Loucy (cell line): ENCODE data around the gene TSHZ2.

Experiments
- EZH2phosphoT487 ChIP-seq: fragments of 200-600 bp; IDR thresholded peaks from 2 replicates; pipeline ENCODE4 v1.6.1; 2018; ENCODE audit warnings: antibody characterized with exemption, mild to moderate bottlenecking, moderate library complexity, borderline replicate concordance
- TF ChIP-seq, protein P1 (sequence below): fragments of 200-600 bp; sonication (generic); conservative IDR thresholded peaks from 2 replicates; pipeline ENCODE4 v1.5.1; 2014; ENCODE audit warnings: mild to moderate bottlenecking, antibody characterized with exemption, low read length

DNA sequence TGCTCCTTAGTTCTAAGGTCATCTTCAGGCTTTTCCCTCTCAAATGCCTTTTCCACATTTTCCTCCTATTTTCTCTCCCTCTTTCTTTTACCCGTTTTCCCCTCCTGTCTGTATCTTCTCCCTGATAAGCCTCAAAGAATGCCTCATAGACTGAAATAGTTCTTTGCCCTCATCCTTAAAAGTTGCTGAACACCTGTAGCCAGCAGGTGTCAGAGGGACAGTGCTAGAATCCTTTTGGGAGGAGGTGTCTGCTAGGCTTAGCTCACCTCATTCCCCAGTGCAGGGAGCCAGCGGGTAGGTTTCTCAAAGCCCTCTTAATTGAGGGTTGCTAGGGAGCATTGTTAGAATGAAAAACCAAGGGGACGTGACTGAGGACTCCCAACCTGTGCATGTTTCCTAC lies 204.0 kb downstream of the TSHZ2 start:
- TF ChIP-seq, protein P1, sequence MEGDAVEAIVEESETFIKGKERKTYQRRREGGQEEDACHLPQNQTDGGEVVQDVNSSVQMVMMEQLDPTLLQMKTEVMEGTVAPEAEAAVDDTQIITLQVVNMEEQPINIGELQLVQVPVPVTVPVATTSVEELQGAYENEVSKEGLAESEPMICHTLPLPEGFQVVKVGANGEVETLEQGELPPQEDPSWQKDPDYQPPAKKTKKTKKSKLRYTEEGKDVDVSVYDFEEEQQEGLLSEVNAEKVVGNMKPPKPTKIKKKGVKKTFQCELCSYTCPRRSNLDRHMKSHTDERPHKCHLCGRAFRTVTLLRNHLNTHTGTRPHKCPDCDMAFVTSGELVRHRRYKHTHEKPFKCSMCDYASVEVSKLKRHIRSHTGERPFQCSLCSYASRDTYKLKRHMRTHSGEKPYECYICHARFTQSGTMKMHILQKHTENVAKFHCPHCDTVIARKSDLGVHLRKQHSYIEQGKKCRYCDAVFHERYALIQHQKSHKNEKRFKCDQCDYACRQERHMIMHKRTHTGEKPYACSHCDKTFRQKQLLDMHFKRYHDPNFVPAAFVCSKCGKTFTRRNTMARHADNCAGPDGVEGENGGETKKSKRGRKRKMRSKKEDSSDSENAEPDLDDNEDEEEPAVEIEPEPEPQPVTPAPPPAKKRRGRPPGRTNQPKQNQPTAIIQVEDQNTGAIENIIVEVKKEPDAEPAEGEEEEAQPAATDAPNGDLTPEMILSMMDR: no peak
- no peak for TF ChIP-seq EZH2phosphoT487
